Neural progenitor cell (in vitro differentiated cells): Measurements from ENCODE around the gene REEP3. TPM values are rescaled to one million over a fixed set of nuclear protein-coding genes. Genes with fewer than 3 reads are reported as not detected.

Source experiments
- DNase-seq: peaks from one replicate; pipeline ENCODE4 v3.0.0-alpha.2; 2016; ENCODE audit warnings: low spot score
- H2AFZ ChIP-seq: fragments of 200-600 bp; sonication (generic); replicated peaks from 2 replicates; pipeline ENCODE4 v1.6.1; 2016; ENCODE audit warnings: antibody characterized with exemption
- H3F3A ChIP-seq: fragments of 200-600 bp; sonication (generic); 2 replicates; pipeline ENCODE4 v1.6.1; 2016; ENCODE audit warnings: antibody characterized with exemption, low read depth
- H3K27ac ChIP-seq: fragments of 200-600 bp; sonication (generic); 2 replicates; pipeline ENCODE4 v1.5.1; 2016; ENCODE audit warnings: mild to moderate bottlenecking
- H3K27me3 ChIP-seq: fragments of 200-600 bp; sonication (generic); 2 replicates; pipeline ENCODE4 v1.6.1; 2016; ENCODE audit warnings: mild to moderate bottlenecking, moderate library complexity
- H3K36me3 ChIP-seq: fragments of 200-600 bp; sonication (generic); 2 replicates; pipeline ENCODE4 v1.5.1; 2016
- H3K4me1 ChIP-seq: fragments of 200-600 bp; sonication (generic); 2 replicates; pipeline ENCODE4 v1.6.1; 2016; ENCODE audit warnings: mixed run types
- H3K4me2 ChIP-seq: fragments of 200-600 bp; sonication (generic); 2 replicates; pipeline ENCODE4 v1.6.1; 2016
- H3K4me3 ChIP-seq: fragments of 200-600 bp; sonication (generic); 2 replicates; pipeline ENCODE4 v1.5.1; 2016
- H3K79me2 ChIP-seq: fragments of 200-600 bp; sonication (generic); 2 replicates; pipeline ENCODE4 v1.6.1; 2016; ENCODE audit warnings: low read depth
- H3K9ac ChIP-seq: fragments of 200-600 bp; sonication (generic); 2 replicates; pipeline ENCODE4 v1.6.1; 2016
- H3K9me3 ChIP-seq: fragments of 200-600 bp; sonication (generic); 2 replicates; pipeline ENCODE4 v1.5.1; 2016; ENCODE audit warnings: low read depth
- H4K20me1 ChIP-seq: fragments of 200-600 bp; sonication (generic); 2 replicates; pipeline ENCODE4 v1.6.1; 2016; ENCODE audit warnings: low read depth
- H3K27ac Mint-ChIP-seq: 3 replicates; pipeline ENCODE4 v1.8.0; 2021; ENCODE audit warnings: mixed read lengths
- H3K27me3 Mint-ChIP-seq: 2 replicates; pipeline ENCODE4 v1.8.0; 2022; ENCODE audit warnings: low read depth, mild to moderate bottlenecking, inconsistent platforms, moderate library complexity, mixed read lengths; ENCODE audit not compliant: insufficient read depth
- H3K36me3 Mint-ChIP-seq: 3 replicates; pipeline ENCODE4 v1.8.0; 2021; ENCODE audit warnings: mixed read lengths
- H3K4me1 Mint-ChIP-seq: 3 replicates; pipeline ENCODE4 v1.8.0; 2021; ENCODE audit warnings: mixed read lengths
- H3K4me3 Mint-ChIP-seq: 3 replicates; pipeline ENCODE4 v1.8.0; 2021; ENCODE audit warnings: mild to moderate bottlenecking, moderate library complexity, mixed read lengths
- H3K9me3 Mint-ChIP-seq: 3 replicates; pipeline ENCODE4 v1.8.0; 2020; ENCODE audit warnings: mixed read lengths
- EZH2 ChIP-seq: fragments of 200-600 bp; sonication (generic); IDR thresholded peaks from 2 replicates; pipeline ENCODE4 v1.6.1; 2017; ENCODE audit warnings: antibody characterized with exemption, mild to moderate bottlenecking, moderate library complexity
- EZH2phosphoT487 ChIP-seq: fragments of 200-600 bp; sonication (generic); IDR thresholded peaks from 2 replicates; pipeline ENCODE4 v1.6.1; 2017; ENCODE audit warnings: antibody characterized with exemption
- total RNA-seq: library from RNA; depleted of rRNA; stranded (reverse); fragments of >200 nt; gene quantifications from 2 replicates; pipeline ENCODE4 v1.2.3, GENCODE V29; 2015; ENCODE audit warnings: low replicate concordance
- TF ChIP-seq, protein P1 (sequence below): fragments of 200-600 bp; sonication (generic); IDR thresholded peaks from 2 replicates; pipeline ENCODE4 v1.5.1; 2017; ENCODE audit warnings: antibody characterized with exemption, mild to moderate bottlenecking

Gene REEP3
- total RNA-seq, 1 donor from 2014 or later: 42.0 TPM

DNA sequence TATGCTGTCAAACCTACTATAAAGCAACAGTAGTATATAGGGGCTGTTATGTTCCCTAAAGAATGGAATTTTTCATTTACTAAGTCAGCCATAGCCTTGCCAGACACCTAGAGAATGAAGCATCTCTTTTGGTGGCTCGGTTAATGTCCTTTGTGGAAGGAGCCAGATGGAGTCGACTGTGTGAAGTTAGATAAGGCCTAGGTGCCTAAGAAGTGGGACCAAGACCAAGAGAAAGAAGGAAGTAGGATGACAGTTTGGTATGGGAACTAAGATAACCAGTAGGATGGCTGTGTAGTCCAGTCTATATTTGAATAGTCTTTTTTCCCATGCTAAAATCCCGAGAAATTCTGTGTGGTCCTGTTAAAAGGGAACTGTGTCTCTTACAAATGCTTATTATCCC, 62.2 kb downstream of the REEP3 start:
- no peaks in the 10 kb centered on the region for H3K36me3 Mint-ChIP-seq
- Histone ChIP-seq H3K4me1 (peaks cover 6% of the 10 kb centered on the region), H4K20me1 (no peaks in the 10 kb centered on the region), H3K36me3 (no peaks in the 10 kb centered on the region), H3K9ac (no peak overlapping the region), H3K79me2 (peaks cover 27% of the 10 kb centered on the region), H3K9me3 (no peaks in the 10 kb centered on the region), H3F3A (no peaks in the 10 kb centered on the region), H3K27me3 (no peaks in the 10 kb centered on the region), H3K27ac (no peak overlapping the region), H2AFZ (no peak overlapping the region), H3K4me3 (no peak overlapping the region), H3K4me2 (no peak overlapping the region)
- no peak for DNase-seq
- peaks cover 12% of the 10 kb centered on the region for H3K4me1 Mint-ChIP-seq
- no peaks in the 10 kb centered on the region for H3K9me3 Mint-ChIP-seq
- H3K27me3 Mint-ChIP-seq: peaks cover 3% of the 10 kb centered on the region
- no peak overlapping the region for H3K4me3 Mint-ChIP-seq
- no peak overlapping the region for H3K27ac Mint-ChIP-seq
- TF ChIP-seq EZH2phosphoT487 (no peak), EZH2 (no peak)
- TF ChIP-seq, protein P1, sequence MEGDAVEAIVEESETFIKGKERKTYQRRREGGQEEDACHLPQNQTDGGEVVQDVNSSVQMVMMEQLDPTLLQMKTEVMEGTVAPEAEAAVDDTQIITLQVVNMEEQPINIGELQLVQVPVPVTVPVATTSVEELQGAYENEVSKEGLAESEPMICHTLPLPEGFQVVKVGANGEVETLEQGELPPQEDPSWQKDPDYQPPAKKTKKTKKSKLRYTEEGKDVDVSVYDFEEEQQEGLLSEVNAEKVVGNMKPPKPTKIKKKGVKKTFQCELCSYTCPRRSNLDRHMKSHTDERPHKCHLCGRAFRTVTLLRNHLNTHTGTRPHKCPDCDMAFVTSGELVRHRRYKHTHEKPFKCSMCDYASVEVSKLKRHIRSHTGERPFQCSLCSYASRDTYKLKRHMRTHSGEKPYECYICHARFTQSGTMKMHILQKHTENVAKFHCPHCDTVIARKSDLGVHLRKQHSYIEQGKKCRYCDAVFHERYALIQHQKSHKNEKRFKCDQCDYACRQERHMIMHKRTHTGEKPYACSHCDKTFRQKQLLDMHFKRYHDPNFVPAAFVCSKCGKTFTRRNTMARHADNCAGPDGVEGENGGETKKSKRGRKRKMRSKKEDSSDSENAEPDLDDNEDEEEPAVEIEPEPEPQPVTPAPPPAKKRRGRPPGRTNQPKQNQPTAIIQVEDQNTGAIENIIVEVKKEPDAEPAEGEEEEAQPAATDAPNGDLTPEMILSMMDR: no peak

DNA sequence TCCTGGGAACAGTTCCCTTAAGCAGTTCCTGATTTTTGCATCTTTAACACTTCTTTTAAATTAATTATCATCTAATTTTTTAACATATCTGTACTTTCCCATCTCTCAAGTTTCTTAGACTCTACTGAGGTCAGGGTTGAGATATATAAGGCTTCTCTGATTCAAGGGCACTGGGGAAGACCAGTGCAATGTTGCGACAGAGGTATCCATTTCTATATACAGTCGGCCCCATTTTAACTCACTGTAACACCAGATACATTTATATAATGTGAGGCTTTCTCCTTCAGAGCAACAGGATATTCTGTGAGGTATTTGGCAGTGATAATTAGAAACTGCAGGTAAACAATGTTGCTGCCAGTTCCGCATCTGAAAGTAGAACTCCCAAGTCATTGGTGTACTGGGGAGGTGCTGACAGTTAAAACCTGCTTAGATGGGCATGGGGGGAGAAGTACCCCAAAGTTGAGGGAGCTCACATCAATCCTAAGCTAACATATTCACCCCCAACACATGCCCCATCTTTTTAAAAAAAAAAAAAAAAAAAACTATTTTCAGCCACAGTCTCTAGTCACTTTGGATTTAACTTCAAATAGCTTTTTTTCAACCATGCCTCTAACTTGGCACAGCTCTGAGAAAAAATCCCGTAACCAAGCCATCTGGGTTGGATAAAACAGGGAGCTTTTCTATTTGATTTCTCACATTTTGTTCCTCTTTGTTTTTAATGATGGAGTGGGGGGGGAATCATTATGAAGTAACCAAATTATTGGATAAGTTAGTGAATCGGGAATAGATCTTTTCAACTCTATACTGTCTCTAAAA, 62.9 kb downstream of the REEP3 start:
- H3K4me1 Mint-ChIP-seq: peaks cover 9% of the 10 kb centered on the region
- H3K27me3 ChIP-seq: no peaks in the 10 kb centered on the region
- TF ChIP-seq, protein P1: no peak
- no peak for TF ChIP-seq EZH2phosphoT487
- no peak for TF ChIP-seq EZH2
- no peaks in the 10 kb centered on the region for H4K20me1 ChIP-seq
- no peak overlapping the region for H3K27ac ChIP-seq
- no peak overlapping the region for H3K9ac ChIP-seq
- H3K27ac Mint-ChIP-seq: no peak overlapping the region
- H3K36me3 Mint-ChIP-seq: no peaks in the 10 kb centered on the region
- peaks cover 6% of the 10 kb centered on the region for H3K4me1 ChIP-seq
- H3K36me3 ChIP-seq: no peaks in the 10 kb centered on the region
- no peak overlapping the region for H2AFZ ChIP-seq
- H3F3A ChIP-seq: no peaks in the 10 kb centered on the region
- H3K4me3 ChIP-seq: no peak overlapping the region
- H3K4me3 Mint-ChIP-seq: no peak overlapping the region
- peaks cover 3% of the 10 kb centered on the region for H3K27me3 Mint-ChIP-seq
- no peaks in the 10 kb centered on the region for H3K9me3 ChIP-seq
- H3K4me2 ChIP-seq: no peak overlapping the region
- H3K79me2 ChIP-seq: peaks cover 27% of the 10 kb centered on the region
- no peak for DNase-seq
- no peaks in the 10 kb centered on the region for H3K9me3 Mint-ChIP-seq

DNA sequence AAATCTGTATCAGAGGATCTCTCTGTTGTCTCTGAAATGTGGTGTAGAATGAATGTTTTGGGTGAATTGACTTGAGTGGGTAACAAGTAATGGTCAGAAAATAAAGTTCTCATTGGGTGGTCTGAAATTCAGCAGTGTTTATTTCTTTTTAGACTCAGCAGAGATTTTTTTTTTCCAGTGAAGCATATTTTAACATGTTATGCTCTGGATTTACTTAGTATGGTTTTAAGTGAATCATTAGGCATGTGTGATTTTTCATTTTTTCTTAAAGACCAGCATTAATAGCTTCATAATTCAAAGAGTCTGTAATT, 63.5 kb downstream of the REEP3 start:
- H3K9me3 Mint-ChIP-seq: no peaks in the 10 kb centered on the region
- H3K4me3 ChIP-seq: no peak overlapping the region
- H3K27me3 Mint-ChIP-seq: peaks cover 3% of the 10 kb centered on the region
- TF ChIP-seq EZH2: no peak
- TF ChIP-seq, protein P1: no peak
- no peak overlapping the region for H3K4me2 ChIP-seq
- H3K4me1 Mint-ChIP-seq: peaks cover 5% of the 10 kb centered on the region
- H3K79me2 ChIP-seq: peaks cover 22% of the 10 kb centered on the region
- no peaks in the 10 kb centered on the region for H4K20me1 ChIP-seq
- H3K36me3 ChIP-seq: no peaks in the 10 kb centered on the region
- H3K27me3 ChIP-seq: no peaks in the 10 kb centered on the region
- no peaks in the 10 kb centered on the region for H3K36me3 Mint-ChIP-seq
- no peaks in the 10 kb centered on the region for H3F3A ChIP-seq
- H3K9ac ChIP-seq: no peak overlapping the region
- no peak overlapping the region for H2AFZ ChIP-seq
- no peak overlapping the region for H3K4me3 Mint-ChIP-seq
- peaks cover 2% of the 10 kb centered on the region for H3K4me1 ChIP-seq
- no peak for DNase-seq
- H3K27ac Mint-ChIP-seq: no peak overlapping the region
- no peak overlapping the region for H3K27ac ChIP-seq
- no peaks in the 10 kb centered on the region for H3K9me3 ChIP-seq
